OCI-LY7 (cell line): ENCODE results near the gene PHKB. TPM values are rescaled to one million over a fixed set of nuclear protein-coding genes. Genes with fewer than 3 reads are reported as not detected.
A peak's percentile ranks its signal among the peaks of the same experiment; 100 is the strongest.
"Not testable (repeated sequence)": the region's sequence is repeated elsewhere in the genome, so short reads cannot be mapped to it uniquely, and the experiment has no call there.

Experiments used
- BruUV-seq: library from RNA; stranded (reverse); fragments of 400-500 nt; replicated peaks from 2 replicates; lab custom pipeline; 2021; lab: Mats Ljungman, UMichigan
- CTCF ChIA-PET: fragments of 300-600 bp; sonication (Branson Sonifier 250); formaldehyde crosslinking; loops from one replicate; lab custom pipeline; 2022; ENCODE audit warnings: antibody characterized with exemption; ENCODE audit not compliant: unreplicated experiment; lab: Charles Lee
- POLR2A ChIA-PET: fragments of 300-600 bp; sonication (Branson Sonifier 250); formaldehyde crosslinking; loops from one replicate; lab custom pipeline; 2022; ENCODE audit warnings: antibody characterized with exemption; lab: Charles Lee
- DNase-seq: peaks from one replicate; pipeline ENCODE4 v3.0.0-alpha.2; 2015; ENCODE audit warnings: low spot score
- H2AFZ ChIP-seq: fragments of 200-600 bp; sonication (generic), shearing (Covaris generic); 2 replicates; pipeline ENCODE4 v1.6.1; 2014; ENCODE audit warnings: mild to moderate bottlenecking, antibody characterized with exemption, low read length, moderate library complexity
- H3K27ac ChIP-seq: fragments of 200-600 bp; sonication (generic); 2 replicates; pipeline ENCODE4 v1.5.1; 2014; ENCODE audit warnings: mixed run types, low read depth, mild to moderate bottlenecking, moderate library complexity, low read length, inconsistent platforms; ENCODE audit not compliant: poor library complexity, severe bottlenecking
- H3K36me3 ChIP-seq: fragments of 200-600 bp; sonication (generic); 2 replicates; pipeline ENCODE4 v1.6.1; 2014; ENCODE audit warnings: mild to moderate bottlenecking, antibody characterized with exemption, low read length, moderate library complexity, mixed read lengths; ENCODE audit not compliant: insufficient read depth
- H3K4me1 ChIP-seq: fragments of 200-600 bp; sonication (generic); 2 replicates; pipeline ENCODE4 v1.5.1; 2014; ENCODE audit warnings: mild to moderate bottlenecking, low read length; ENCODE audit not compliant: insufficient read depth, poor library complexity, severe bottlenecking
- H3K4me2 ChIP-seq: fragments of 200-600 bp; sonication (generic); 2 replicates; pipeline ENCODE4 v1.6.1; 2014; ENCODE audit warnings: mild to moderate bottlenecking, low read length
- H3K4me3 ChIP-seq: fragments of 200-600 bp; sonication (generic); 2 replicates; pipeline ENCODE4 v1.5.1; 2014; ENCODE audit warnings: mild to moderate bottlenecking, low read depth, low read length; ENCODE audit not compliant: poor library complexity, severe bottlenecking
- H3K79me2 ChIP-seq: fragments of 200-600 bp; sonication (generic); 2 replicates; pipeline ENCODE4 v1.6.1; 2016; ENCODE audit warnings: low read depth, mild to moderate bottlenecking, low read length, moderate library complexity, mixed read lengths; ENCODE audit not compliant: insufficient read depth
- H3K9me2 ChIP-seq: fragments of 200-600 bp; sonication (generic); 2 replicates; pipeline ENCODE4 v1.6.1; 2016; ENCODE audit warnings: mild to moderate bottlenecking, low read length, mixed read lengths; ENCODE audit not compliant: insufficient read depth
- H3K9me3 ChIP-seq: fragments of 200-600 bp; sonication (generic); 2 replicates; pipeline ENCODE4 v1.6.1; 2014; ENCODE audit warnings: mild to moderate bottlenecking, mixed run types, low read length, mixed read lengths
- H4K20me1 ChIP-seq: fragments of 200-600 bp; sonication (generic); 2 replicates; pipeline ENCODE4 v1.6.1; 2014; ENCODE audit warnings: mild to moderate bottlenecking, antibody characterized with exemption, low read length, moderate library complexity, mixed read lengths; ENCODE audit not compliant: insufficient read depth
- EZH2phosphoT487 ChIP-seq: fragments of 200-600 bp; sonication (generic); IDR thresholded peaks from 2 replicates; pipeline ENCODE4 v1.6.1; 2018; ENCODE audit warnings: low read depth, borderline replicate concordance, mild to moderate bottlenecking, mixed run types, antibody characterized with exemption, low read length, moderate library complexity, mixed read lengths
- intact Hi-C: fragments of 100-400 bp; cut with micrococcal nuclease; formaldehyde crosslinking; loops from one replicate; pipeline ENCODE4 v1.10.0; 2022; ENCODE audit not compliant: unreplicated experiment
- total RNA-seq, 2 experiments: library from RNA; depleted of rRNA in 1 of 2; stranded (reverse); fragments of >200 nt in 1 of 2; shearing (Covaris generic) in 1 of 2; gene quantifications; 2 replicates each; pipeline ENCODE4 v1.2.3, GENCODE V29; 2014 to 2022
- TF ChIP-seq, protein P1 (sequence below): fragments of 200-600 bp; sonication (generic); conservative IDR thresholded peaks from 2 replicates; pipeline ENCODE4 v1.5.1; 2014; ENCODE audit warnings: mild to moderate bottlenecking, antibody characterized with exemption, low read length, moderate library complexity, mixed read lengths

The PHKB gene
- total RNA-seq, 2 experiments from 2014 or later = 56.9 to 93.1 TPM

DNA sequence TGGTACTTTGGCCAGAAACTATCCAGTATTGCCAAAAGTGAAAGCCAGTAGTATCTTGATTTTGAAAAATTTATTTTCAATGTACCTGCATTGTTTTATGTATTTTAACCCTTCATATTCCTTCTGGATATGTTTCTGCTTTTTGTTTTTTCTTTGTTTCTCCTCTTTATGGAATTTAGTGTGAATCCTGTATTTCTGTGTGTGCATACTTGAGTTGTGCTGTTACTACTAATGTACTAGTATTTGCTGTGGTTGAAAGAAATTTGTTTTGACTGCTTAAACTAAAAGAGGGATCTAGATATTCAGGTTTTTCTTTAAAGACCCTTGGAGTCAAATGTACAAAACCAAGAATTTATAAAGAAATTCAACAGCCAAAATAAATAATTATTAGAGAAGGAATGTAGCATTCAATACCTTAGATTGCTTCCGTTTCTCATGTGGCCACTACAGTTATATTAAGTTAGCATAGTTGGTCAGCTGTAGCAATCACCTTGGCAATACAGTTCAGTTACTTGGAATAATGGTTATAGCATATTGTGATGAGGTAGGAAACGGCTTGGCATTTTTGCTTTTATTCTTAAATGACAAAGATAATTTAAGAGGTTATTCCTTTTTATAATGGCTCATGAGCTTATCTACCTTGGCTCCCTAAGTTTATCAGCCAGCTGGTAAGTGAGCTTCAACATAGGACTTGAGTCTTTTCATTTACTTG is 4.9 kb downstream of the PHKB start:
- H3K9me3 ChIP-seq = no peaks in the 10 kb centered on the region
- no peak for DNase-seq
- no peak overlapping the region for H2AFZ ChIP-seq
- H3K36me3 ChIP-seq = peaks cover 36% of the 10 kb centered on the region; the same call in 1 of the 2 replicates
- H3K9me2 ChIP-seq = no peaks in the 10 kb centered on the region
- TF ChIP-seq, protein P1, sequence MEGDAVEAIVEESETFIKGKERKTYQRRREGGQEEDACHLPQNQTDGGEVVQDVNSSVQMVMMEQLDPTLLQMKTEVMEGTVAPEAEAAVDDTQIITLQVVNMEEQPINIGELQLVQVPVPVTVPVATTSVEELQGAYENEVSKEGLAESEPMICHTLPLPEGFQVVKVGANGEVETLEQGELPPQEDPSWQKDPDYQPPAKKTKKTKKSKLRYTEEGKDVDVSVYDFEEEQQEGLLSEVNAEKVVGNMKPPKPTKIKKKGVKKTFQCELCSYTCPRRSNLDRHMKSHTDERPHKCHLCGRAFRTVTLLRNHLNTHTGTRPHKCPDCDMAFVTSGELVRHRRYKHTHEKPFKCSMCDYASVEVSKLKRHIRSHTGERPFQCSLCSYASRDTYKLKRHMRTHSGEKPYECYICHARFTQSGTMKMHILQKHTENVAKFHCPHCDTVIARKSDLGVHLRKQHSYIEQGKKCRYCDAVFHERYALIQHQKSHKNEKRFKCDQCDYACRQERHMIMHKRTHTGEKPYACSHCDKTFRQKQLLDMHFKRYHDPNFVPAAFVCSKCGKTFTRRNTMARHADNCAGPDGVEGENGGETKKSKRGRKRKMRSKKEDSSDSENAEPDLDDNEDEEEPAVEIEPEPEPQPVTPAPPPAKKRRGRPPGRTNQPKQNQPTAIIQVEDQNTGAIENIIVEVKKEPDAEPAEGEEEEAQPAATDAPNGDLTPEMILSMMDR = no peak
- no peak for TF ChIP-seq EZH2phosphoT487
- ChIA-PET CTCF (no interaction called here), POLR2A (interaction anchor here (0.6 to 13.0 kb wide), 5 partner anchors 12 to 40 kb away, joined by 3 to 120 read pairs (median 5); no protein-coding TSS in a partner anchor)
- intact Hi-C loops = loop anchor here (10.0 kb wide), 1 partner anchor 699 kb away; no protein-coding TSS in a partner anchor
- peaks cover 64% of the 10 kb centered on the region for H3K79me2 ChIP-seq
- peaks cover 39% of the 10 kb centered on the region for H3K4me1 ChIP-seq
- no peaks in the 10 kb centered on the region; the same call in 1 of the 2 replicates for H4K20me1 ChIP-seq
- BruUV-seq = no TSS peak
- H3K4me2 ChIP-seq = peak overlapping the region; percentile 84
- no peak overlapping the region for H3K27ac ChIP-seq
- no peak overlapping the region for H3K4me3 ChIP-seq

DNA sequence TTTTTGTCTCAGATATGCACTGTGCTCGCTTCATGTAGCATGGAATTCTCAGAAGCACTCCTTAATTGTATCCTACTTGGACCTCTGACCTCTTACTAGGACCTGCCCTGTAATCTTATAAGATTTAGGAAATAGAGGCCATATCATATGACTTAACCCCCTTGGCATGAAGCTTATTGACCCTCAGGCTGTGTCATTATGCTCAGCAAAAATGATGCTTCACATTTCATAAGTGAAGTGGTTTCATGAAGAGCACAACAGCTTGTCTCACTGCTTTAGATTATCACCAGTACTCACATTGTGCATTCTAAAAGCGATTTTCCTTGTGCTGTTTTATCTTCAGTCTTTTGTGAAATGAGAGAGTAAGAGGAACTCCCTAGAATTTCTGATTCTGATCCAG is 6.4 kb downstream of the PHKB start:
- Histone ChIP-seq H4K20me1 (no peaks in the 10 kb centered on the region; the same call in 1 of the 2 replicates), H3K79me2 (peaks cover 52% of the 10 kb centered on the region), H3K4me3 (no peak overlapping the region), H3K4me1 (peaks cover 36% of the 10 kb centered on the region), H2AFZ (no peak overlapping the region), H3K4me2 (no peak overlapping the region), H3K36me3 (peaks cover 37% of the 10 kb centered on the region; the same call in 1 of the 2 replicates), H3K9me3 (no peaks in the 10 kb centered on the region), H3K9me2 (no peaks in the 10 kb centered on the region), H3K27ac (no peak overlapping the region)
- POLR2A ChIA-PET = interaction anchor here (0.6 to 13.0 kb wide), 5 partner anchors 11 to 150 kb away, joined by 3 to 120 read pairs (median 5); no protein-coding TSS in a partner anchor
- DNase-seq = no peak
- intact Hi-C loops = loop anchor here (10.0 kb wide), 1 partner anchor 697 kb away; no protein-coding TSS in a partner anchor
- BruUV-seq = no TSS peak
- TF ChIP-seq, protein P1 = no peak
- TF ChIP-seq EZH2phosphoT487 = no peak
- CTCF ChIA-PET = no interaction called here

DNA sequence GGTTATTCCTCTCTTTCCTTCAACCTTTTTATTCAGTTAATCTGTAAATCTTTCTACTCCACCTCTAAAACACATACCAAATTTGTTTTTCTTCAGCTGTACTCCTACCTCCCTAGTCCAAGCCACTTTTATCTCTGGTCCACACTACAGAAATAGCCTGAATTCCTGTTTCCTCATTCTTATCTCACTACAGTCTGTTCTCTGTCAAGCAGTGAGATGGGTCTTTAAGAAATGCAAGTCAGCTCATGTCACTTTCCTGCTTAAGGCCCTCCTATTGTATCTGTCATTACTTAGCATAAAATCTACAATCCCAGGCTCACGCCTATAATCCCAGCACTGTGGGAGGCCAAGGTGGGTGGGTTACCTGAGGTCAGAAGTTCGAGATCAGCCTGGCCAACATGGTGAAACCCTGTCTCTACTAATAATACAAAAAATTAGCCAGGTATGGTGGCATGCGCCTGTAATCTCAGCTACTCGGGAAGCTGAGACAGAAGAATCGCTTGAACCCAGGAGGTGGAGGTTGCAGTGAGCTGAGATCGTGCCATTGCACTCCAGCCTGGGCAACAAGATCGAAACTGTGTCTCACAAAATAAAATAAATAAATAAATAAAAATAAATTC is 7.0 kb downstream of the PHKB start:
- H3K4me2 ChIP-seq, H3K27ac ChIP-seq, H3K9me2 ChIP-seq, H3K9me3 ChIP-seq, BruUV-seq, H3K4me3 ChIP-seq, DNase-seq, H2AFZ ChIP-seq, CTCF ChIA-PET, H4K20me1 ChIP-seq: not testable (repeated sequence)
- POLR2A ChIA-PET = interaction anchor here (0.6 to 13.0 kb wide), 5 partner anchors 8 to 150 kb away, joined by 3 to 120 read pairs (median 5); no protein-coding TSS in a partner anchor
- Histone ChIP-seq H3K4me1 (peaks cover 30% of the 10 kb centered on the region), H3K36me3 (peaks cover 37% of the 10 kb centered on the region; the same call in 1 of the 2 replicates), H3K79me2 (peaks cover 46% of the 10 kb centered on the region)
- intact Hi-C loops = loop anchor here (10.0 kb wide), 1 partner anchor 697 kb away; no protein-coding TSS in a partner anchor
